ENCODE data around the gene ATP7B. TPM values are rescaled to one million over a fixed set of nuclear protein-coding genes. Genes with fewer than 3 reads are reported as not detected.

Gene ATP7B
- total RNA-seq, 2 donors from 2014 or later = 20.4 to 29.2 TPM

GRCh38 chr13:51946163-51946669 is 65.0 kb downstream of the ATP7B start:
- Mint-ChIP-seq H3K27me3 (ENCODE audit: insufficient read depth) (no peaks in the 10 kb centered on the region), H3K9me3 (peaks cover 6% of the 10 kb centered on the region), H3K36me3 (ENCODE audit: low read depth) (peaks cover 25% of the 10 kb centered on the region), H3K4me1 (peaks cover 5% of the 10 kb centered on the region), H3K27ac (no peak overlapping the region), H3K4me3 (no peak overlapping the region)
- peaks cover 11% of the 10 kb centered on the region for H3K36me3 ChIP-seq (ENCODE audit: control insufficient read depth, insufficient read depth, low read length)
- TF ChIP-seq CTCF (conservative IDR thresholded peaks at IDR 0.05) = no peak
- no peak overlapping the region for H3K4me3 ChIP-seq (ENCODE audit: low read length)
- no peak overlapping the region for H3K9ac ChIP-seq (ENCODE audit: extremely low read depth, low read length, poor library complexity, severe bottlenecking)
- no peak overlapping the region for H3K27ac ChIP-seq (ENCODE audit: low read depth, low read length)
- no peak for DNase-seq
- 90 to 97% methylated on average over 7 to 15 of the region's 15 CpGs for WGBS, 2 experiments (ENCODE audit: insufficient coverage in 1 of 2, insufficient read length in 1 of 2)
- H3K4me1 ChIP-seq (ENCODE audit: control insufficient read depth, insufficient read depth, low read length) = no peaks in the 10 kb centered on the region
- H3K9me3 ChIP-seq (ENCODE audit: control insufficient read depth, low read length) = no peaks in the 10 kb centered on the region
- H3K27me3 ChIP-seq (ENCODE audit: control insufficient read depth, insufficient read depth, low read length, poor library complexity, severe bottlenecking) = no peaks in the 10 kb centered on the region

DNA sequence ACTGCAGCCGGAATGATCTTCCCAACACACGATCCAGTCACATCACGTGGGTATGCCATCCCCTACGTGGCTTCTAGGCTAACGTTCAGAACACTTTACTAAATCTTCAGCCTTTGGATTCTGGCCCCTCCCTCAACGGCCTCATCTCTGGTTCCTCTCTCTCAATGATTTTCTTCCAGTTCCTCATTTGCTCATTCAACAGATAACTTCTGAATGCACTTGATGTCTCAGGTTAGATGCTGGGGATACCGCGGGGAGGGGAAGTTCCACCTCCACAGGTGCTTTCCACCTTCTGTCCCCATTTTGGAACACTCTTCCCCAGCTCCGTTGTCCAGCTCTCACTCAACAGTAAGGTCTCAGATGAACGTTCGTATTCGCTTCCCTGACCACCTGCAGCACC is 66.1 kb downstream of the ATP7B start:
- no peaks in the 10 kb centered on the region for H3K9me3 ChIP-seq (ENCODE audit: control insufficient read depth, low read length)
- H3K9me3 Mint-ChIP-seq = peaks cover under 1% of the 10 kb centered on the region
- no peaks in the 10 kb centered on the region for H3K27me3 Mint-ChIP-seq (ENCODE audit: insufficient read depth)
- H3K4me1 Mint-ChIP-seq = peaks cover 5% of the 10 kb centered on the region
- no peaks in the 10 kb centered on the region for H3K4me1 ChIP-seq (ENCODE audit: control insufficient read depth, insufficient read depth, low read length)
- DNase-seq = no peak
- H3K27ac ChIP-seq (ENCODE audit: low read depth, low read length) = no peak overlapping the region
- H3K36me3 Mint-ChIP-seq (ENCODE audit: low read depth) = peaks cover 22% of the 10 kb centered on the region
- H3K27me3 ChIP-seq (ENCODE audit: control insufficient read depth, insufficient read depth, low read length, poor library complexity, severe bottlenecking) = no peaks in the 10 kb centered on the region
- H3K9ac ChIP-seq (ENCODE audit: extremely low read depth, low read length, poor library complexity, severe bottlenecking) = no peak overlapping the region
- H3K4me3 Mint-ChIP-seq = no peak overlapping the region
- no peak for TF ChIP-seq CTCF (conservative IDR thresholded peaks at IDR 0.05)
- peaks cover 11% of the 10 kb centered on the region for H3K36me3 ChIP-seq (ENCODE audit: control insufficient read depth, insufficient read depth, low read length)
- WGBS, 2 experiments (ENCODE audit: insufficient coverage in 1 of 2, insufficient read length in 1 of 2) = 93 to 95% methylated on average over 12 of the region's 12 CpGs
- H3K27ac Mint-ChIP-seq = no peak overlapping the region
- no peak overlapping the region for H3K4me3 ChIP-seq (ENCODE audit: low read length)

- no peak overlapping the region for H3K4me3 Mint-ChIP-seq
- no peak overlapping the region for H3K27ac ChIP-seq (ENCODE audit: low read depth, low read length)
- H3K4me1 ChIP-seq (ENCODE audit: control insufficient read depth, insufficient read depth, low read length) = no peaks in the 10 kb centered on the region
- H3K9ac ChIP-seq (ENCODE audit: extremely low read depth, low read length, poor library complexity, severe bottlenecking) = no peak overlapping the region
- no peaks in the 10 kb centered on the region for H3K27me3 Mint-ChIP-seq (ENCODE audit: insufficient read depth)
- H3K36me3 ChIP-seq (ENCODE audit: control insufficient read depth, insufficient read depth, low read length) = peaks cover 8% of the 10 kb centered on the region
- no peaks in the 10 kb centered on the region for H3K27me3 ChIP-seq (ENCODE audit: control insufficient read depth, insufficient read depth, low read length, poor library complexity, severe bottlenecking)
- DNase-seq = no peak
- H3K9me3 Mint-ChIP-seq = no peaks in the 10 kb centered on the region
- peaks cover 17% of the 10 kb centered on the region for H3K36me3 Mint-ChIP-seq (ENCODE audit: low read depth)
- H3K4me1 Mint-ChIP-seq = peaks cover 5% of the 10 kb centered on the region
- 83 to 96% methylated on average over 2 to 4 of the region's 4 CpGs for WGBS, 2 experiments (ENCODE audit: insufficient coverage in 1 of 2, insufficient read length in 1 of 2)
- TF ChIP-seq CTCF (conservative IDR thresholded peaks at IDR 0.05) = no peak
- no peaks in the 10 kb centered on the region for H3K9me3 ChIP-seq (ENCODE audit: control insufficient read depth, low read length)
- H3K4me3 ChIP-seq (ENCODE audit: low read length) = no peak overlapping the region
- no peak overlapping the region for H3K27ac Mint-ChIP-seq
Measured at GRCh38 chr13:51944428-51944827, 66.8 kb downstream of the ATP7B start.
